Kidney (tissue), 14 donors: ENCODE measurements around the gene G6PD. TPM values are rescaled to one million over a fixed set of nuclear protein-coding genes. Genes with fewer than 3 reads are reported as not detected.

Source experiments
- DNase-seq, 5 donors: peaks; one replicate each; pipeline ENCODE4 v3.0.0-alpha.2; 2013 to 2020
- FAIRE-seq: peaks from 2 replicates; lab custom pipeline; 2012; peaks lifted over from hg19 to GRCh38; lab: Jason Lieb, UNC
- H3K27ac ChIP-seq, 2 donors: one replicate each; pipeline ENCODE4 v1.7.0; 2013; ENCODE audit warnings: low read depth in 2 of 2, low read length in 2 of 2, inconsistent platforms in 1 of 2
- H3K27me3 ChIP-seq: one replicate; pipeline ENCODE4 v1.7.1; 2013; ENCODE audit warnings: low read length, inconsistent platforms; ENCODE audit not compliant: control insufficient read depth, insufficient read depth
- H3K36me3 ChIP-seq, 3 donors: one replicate each; pipeline versions ENCODE4 v1.7.0 to v1.7.1; 2013; ENCODE audit warnings: low read length in 3 of 3, control low read depth in 1 of 3, inconsistent platforms in 1 of 3; ENCODE audit not compliant: insufficient read depth in 3 of 3, control insufficient read depth in 2 of 3
- H3K4me1 ChIP-seq, 3 donors: one replicate each; pipeline versions ENCODE4 v1.7.0 to v1.7.1; 2013; ENCODE audit warnings: low read length in 3 of 3, inconsistent platforms in 1 of 3, low read depth in 1 of 3; ENCODE audit not compliant: control insufficient read depth in 2 of 3, insufficient read depth in 2 of 3
- H3K4me3 ChIP-seq, 3 donors: one replicate each; pipeline versions ENCODE4 v1.7.0 to v1.8.1; 2013; ENCODE audit warnings: low read length in 3 of 3, control low read depth in 1 of 3, inconsistent platforms in 1 of 3
- H3K9ac ChIP-seq, 3 donors: one replicate each; pipeline versions ENCODE4 v1.7.0 to v1.7.1; 2013; ENCODE audit warnings: low read length in 3 of 3, control low read depth in 1 of 3, inconsistent platforms in 1 of 3
- H3K9me3 ChIP-seq, 3 donors: one replicate each; pipeline versions ENCODE4 v1.7.0 to v1.7.1; 2013; ENCODE audit warnings: low read length in 3 of 3, control low read depth in 1 of 3, inconsistent platforms in 1 of 3; ENCODE audit not compliant: control insufficient read depth in 2 of 3, insufficient read depth in 1 of 3
- intact Hi-C: fragments of 100-400 bp; cut with DNase I; formaldehyde crosslinking; loops from one replicate; pipeline ENCODE4 v1.11.1; 2022
- polyA plus RNA-seq: library from polyadenylated mRNA; stranded (reverse); fragments of 350-450 nt; fragmentation: Illumina TruSeq; extraction: RNeasy Lipid Tissue Mini Kit (QIAGEN cat#74804); gene quantifications from one replicate; pipeline ENCODE4 v1.2.3, GENCODE V29; 2014; ENCODE audit warnings: low read depth, low replicate concordance; ENCODE audit not compliant: insufficient read depth
- total RNA-seq: library from RNA; stranded (reverse); fragmentation: NEBNext Ultra II Directional; extraction: Animal tissue kit (Norgen Biotek cat#: 25700); gene quantifications from one replicate; pipeline ENCODE4 v1.2.1, GENCODE V29; 2021
- TF ChIP-seq, protein P1 (sequence below): IDR thresholded peaks from 3 replicates; pipeline ENCODE4 v1.5.1; 2012; ENCODE audit warnings: mild to moderate bottlenecking, moderate library complexity, borderline replicate concordance; ENCODE audit not compliant: insufficient read depth; ENCODE audit errors: extremely low read depth
- donor health status: control.
- donor health status: control.
- donor health status: control.
- donor health status: control.
- donor health status: control.
- donor health status: DM: yes; HTN: yes; CAD: no.
- donor health status: Normal renal cell carcinoma (clear cell type).

Gene G6PD
- total and polyA plus RNA-seq, 2 donors from 2014 or later: 34.7 to 54.1 TPM

DNA sequence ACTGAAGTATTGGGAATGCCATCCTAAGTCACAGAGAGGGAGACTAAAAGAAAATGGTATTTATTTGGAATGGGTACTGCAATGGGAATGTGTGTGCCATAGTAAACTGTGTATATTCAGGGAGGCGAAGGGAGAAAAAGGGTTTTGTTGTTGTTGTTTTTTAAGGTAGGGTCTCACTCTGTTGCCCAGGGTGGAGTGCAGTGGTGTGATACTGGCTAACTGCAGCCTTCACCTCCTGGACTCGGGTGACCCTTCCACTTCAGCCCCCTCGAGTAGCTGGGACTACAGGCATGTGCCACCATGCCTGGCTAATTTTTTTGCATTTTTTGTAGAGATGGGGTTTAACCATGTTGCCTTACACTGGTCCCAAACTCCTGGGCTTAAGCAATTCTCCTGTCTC, 51.9 kb downstream of the G6PD start:
- intact Hi-C loops: no loop called here
- Histone ChIP-seq H3K9me3 (no peaks in the 10 kb centered on the region), H3K36me3 (no peaks in the 10 kb centered on the region), H3K4me3 (no peak overlapping the region), H3K4me1 (peaks cover 0 to 2% (median 0%) of the 10 kb centered on the region in 3 donors), H3K27me3 (no peaks in the 10 kb centered on the region), H3K9ac (no peak overlapping the region), H3K27ac (no peak overlapping the region)
- DNase-seq: no peak
- no peak for FAIRE-seq
- TF ChIP-seq, protein P1, sequence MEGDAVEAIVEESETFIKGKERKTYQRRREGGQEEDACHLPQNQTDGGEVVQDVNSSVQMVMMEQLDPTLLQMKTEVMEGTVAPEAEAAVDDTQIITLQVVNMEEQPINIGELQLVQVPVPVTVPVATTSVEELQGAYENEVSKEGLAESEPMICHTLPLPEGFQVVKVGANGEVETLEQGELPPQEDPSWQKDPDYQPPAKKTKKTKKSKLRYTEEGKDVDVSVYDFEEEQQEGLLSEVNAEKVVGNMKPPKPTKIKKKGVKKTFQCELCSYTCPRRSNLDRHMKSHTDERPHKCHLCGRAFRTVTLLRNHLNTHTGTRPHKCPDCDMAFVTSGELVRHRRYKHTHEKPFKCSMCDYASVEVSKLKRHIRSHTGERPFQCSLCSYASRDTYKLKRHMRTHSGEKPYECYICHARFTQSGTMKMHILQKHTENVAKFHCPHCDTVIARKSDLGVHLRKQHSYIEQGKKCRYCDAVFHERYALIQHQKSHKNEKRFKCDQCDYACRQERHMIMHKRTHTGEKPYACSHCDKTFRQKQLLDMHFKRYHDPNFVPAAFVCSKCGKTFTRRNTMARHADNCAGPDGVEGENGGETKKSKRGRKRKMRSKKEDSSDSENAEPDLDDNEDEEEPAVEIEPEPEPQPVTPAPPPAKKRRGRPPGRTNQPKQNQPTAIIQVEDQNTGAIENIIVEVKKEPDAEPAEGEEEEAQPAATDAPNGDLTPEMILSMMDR: no peak

GRCh38 chrX:154490414-154491083, 56.1 kb downstream of the G6PD start, which contains the start of gene SLC10A3:
Gene SLC10A3 (minus strand): TSS chrX:154490629. CDS start chrX:154488940, 1,689 bp downstream.
- TF ChIP-seq, protein P1: peak; percentile 11
- Histone ChIP-seq H3K4me1 (peaks cover 0 to 13% (median 0%) of the 10 kb centered on the region in 3 donors), H3K36me3 (no peaks in the 10 kb centered on the region), H3K9ac (peak within 1 kb of the TSS; percentile 18 to 73 (median 55)), H3K27me3 (no peaks in the 10 kb centered on the region), H3K9me3 (no peaks in the 10 kb centered on the region), H3K27ac (peak within 1 kb of the TSS; percentile 87 to 91), H3K4me3 (peak within 1 kb of the TSS; percentile 61 to 68 (median 66))
- intact Hi-C loops: no loop called here
- DNase-seq: peak; percentile 95 to 97 (median 96)
- FAIRE-seq: no peak

DNA sequence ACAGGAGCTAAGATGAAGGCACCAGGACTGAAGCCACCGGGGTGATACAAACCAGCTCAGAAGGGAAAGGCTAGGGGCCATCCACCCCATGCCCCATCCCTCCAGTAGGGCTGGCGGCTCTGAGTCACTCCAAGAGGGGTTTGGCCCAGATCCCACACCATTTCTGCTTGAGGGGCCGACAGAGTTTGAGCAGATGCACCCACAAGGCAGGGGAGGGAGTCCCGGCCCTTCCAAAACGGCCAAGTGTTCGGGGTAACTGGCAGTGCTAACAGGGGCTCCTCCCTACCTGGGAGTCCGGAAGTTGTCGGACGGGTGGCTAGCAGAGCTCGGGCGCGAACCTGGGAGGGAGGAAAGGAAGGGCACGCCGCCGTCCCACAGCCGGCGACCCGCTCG, 56.6 kb downstream of the G6PD start:
- peak overlapping the region in 2 of 3 donors; percentile 29 to 73 for H3K9ac ChIP-seq
- H3K27me3 ChIP-seq: no peaks in the 10 kb centered on the region
- H3K36me3 ChIP-seq: no peaks in the 10 kb centered on the region
- TF ChIP-seq, protein P1: no peak
- DNase-seq (peak in 4 of 5 donors; percentile 17 to 83 (median 45)), FAIRE-seq (no peak)
- H3K9me3 ChIP-seq: no peaks in the 10 kb centered on the region
- H3K4me1 ChIP-seq: peaks cover 0 to 16% (median 4%) of the 10 kb centered on the region in 3 donors
- peak overlapping the region; percentile 71 to 77 for H3K27ac ChIP-seq
- intact Hi-C loops: no loop called here
- peak overlapping the region; percentile 44 to 66 (median 60) for H3K4me3 ChIP-seq
